Measurements from ENCODE around the gene GHR.

DNA sequence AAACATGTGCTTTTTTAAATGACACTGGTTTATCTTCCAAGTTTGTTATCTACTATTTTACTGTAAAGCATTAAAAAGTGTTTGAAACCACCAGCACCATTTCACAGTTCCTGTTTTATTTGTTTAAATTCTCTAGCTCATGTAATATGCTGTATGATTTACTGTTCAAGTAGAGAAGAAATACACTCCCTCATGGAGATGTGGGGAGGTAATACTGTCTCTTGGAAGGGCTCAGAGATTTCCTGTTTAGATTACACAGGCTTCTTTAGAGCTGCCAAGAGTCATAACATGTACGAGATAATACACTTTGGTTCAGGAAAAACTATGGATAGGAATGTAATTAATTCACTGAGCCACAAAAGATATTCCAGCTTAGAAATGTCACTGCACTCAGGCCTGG, 198.4 kb downstream of the GHR start:
- no peak for TF ChIP-seq EZH2 (IDR thresholded peaks at IDR 0.05; ENCODE audit: low read length, unreplicated experiment)
- TF ChIP-seq, protein P1, sequence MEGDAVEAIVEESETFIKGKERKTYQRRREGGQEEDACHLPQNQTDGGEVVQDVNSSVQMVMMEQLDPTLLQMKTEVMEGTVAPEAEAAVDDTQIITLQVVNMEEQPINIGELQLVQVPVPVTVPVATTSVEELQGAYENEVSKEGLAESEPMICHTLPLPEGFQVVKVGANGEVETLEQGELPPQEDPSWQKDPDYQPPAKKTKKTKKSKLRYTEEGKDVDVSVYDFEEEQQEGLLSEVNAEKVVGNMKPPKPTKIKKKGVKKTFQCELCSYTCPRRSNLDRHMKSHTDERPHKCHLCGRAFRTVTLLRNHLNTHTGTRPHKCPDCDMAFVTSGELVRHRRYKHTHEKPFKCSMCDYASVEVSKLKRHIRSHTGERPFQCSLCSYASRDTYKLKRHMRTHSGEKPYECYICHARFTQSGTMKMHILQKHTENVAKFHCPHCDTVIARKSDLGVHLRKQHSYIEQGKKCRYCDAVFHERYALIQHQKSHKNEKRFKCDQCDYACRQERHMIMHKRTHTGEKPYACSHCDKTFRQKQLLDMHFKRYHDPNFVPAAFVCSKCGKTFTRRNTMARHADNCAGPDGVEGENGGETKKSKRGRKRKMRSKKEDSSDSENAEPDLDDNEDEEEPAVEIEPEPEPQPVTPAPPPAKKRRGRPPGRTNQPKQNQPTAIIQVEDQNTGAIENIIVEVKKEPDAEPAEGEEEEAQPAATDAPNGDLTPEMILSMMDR (conservative IDR thresholded peaks at IDR 0.05; ENCODE audit: low read depth, low read length) = no peak

All from PC-3 (cell line).